ENCODE results near the gene TRAPPC4. TPM values are rescaled to one million over a fixed set of nuclear protein-coding genes. Genes with fewer than 3 reads are reported as not detected.
"Not testable (repeated sequence)": the region's sequence is repeated elsewhere in the genome, so short reads cannot be mapped to it uniquely, and the experiment has no call there.

Gene TRAPPC4
- total RNA-seq, 1 donor from 2014 or later = 49.7 TPM

GRCh38 chr11:119055901-119056300 is 37.3 kb downstream of the TRAPPC4 start:
- Histone ChIP-seq H3K4me3 (peak overlapping the region; percentile 94), H3K27me3 (ENCODE audit: low read depth) (no peaks in the 10 kb centered on the region), H3K4me1 (peaks cover 25% of the 10 kb centered on the region), H3K27ac (peak overlapping the region; percentile 90), H3K36me3 (peaks cover 49% of the 10 kb centered on the region), H3K9me3 (no peaks in the 10 kb centered on the region)
- TF ChIP-seq, protein P1, sequence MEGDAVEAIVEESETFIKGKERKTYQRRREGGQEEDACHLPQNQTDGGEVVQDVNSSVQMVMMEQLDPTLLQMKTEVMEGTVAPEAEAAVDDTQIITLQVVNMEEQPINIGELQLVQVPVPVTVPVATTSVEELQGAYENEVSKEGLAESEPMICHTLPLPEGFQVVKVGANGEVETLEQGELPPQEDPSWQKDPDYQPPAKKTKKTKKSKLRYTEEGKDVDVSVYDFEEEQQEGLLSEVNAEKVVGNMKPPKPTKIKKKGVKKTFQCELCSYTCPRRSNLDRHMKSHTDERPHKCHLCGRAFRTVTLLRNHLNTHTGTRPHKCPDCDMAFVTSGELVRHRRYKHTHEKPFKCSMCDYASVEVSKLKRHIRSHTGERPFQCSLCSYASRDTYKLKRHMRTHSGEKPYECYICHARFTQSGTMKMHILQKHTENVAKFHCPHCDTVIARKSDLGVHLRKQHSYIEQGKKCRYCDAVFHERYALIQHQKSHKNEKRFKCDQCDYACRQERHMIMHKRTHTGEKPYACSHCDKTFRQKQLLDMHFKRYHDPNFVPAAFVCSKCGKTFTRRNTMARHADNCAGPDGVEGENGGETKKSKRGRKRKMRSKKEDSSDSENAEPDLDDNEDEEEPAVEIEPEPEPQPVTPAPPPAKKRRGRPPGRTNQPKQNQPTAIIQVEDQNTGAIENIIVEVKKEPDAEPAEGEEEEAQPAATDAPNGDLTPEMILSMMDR (IDR thresholded peaks at IDR 0.05) = no peak
- intact Hi-C loops (cut with DNase I) = no loop called here
- DNase-seq (no peak), ATAC-seq (no peak)

DNA sequence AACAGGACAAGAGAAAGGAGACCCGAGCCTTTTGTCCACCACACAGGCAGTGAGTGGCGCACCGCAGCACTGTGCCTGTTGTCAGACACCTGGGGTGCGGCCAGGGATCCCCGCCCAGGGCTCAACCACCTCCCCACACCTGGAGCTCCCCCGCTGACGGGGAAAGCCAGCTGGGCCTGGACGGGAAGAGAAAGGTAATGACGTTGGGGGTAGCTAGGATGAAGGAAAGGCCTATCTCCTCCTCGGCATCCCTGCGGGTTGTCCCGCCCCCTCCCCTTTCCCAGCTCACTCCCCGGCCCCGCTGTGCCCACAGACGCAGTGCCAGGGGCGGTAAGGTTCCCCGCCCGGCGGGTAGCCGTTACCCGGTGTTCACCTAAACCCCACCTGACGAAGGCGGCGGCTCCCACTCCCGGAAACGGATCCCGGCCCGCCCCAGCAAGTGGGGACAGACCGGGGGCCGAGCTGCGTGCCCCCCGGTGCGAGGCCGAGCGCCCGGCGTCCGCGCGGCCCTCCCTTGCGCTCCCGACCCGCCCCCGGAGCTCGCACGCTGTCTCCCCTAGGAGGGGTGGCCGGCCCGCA is 37.9 kb downstream of the TRAPPC4 start:
- peaks cover 25% of the 10 kb centered on the region for H3K4me1 ChIP-seq
- ATAC-seq (peak; percentile 34 to 67), DNase-seq (peak; percentile 65)
- peak overlapping the region; percentile 94 for H3K4me3 ChIP-seq
- intact Hi-C loops (cut with DNase I) = no loop called here
- H3K9me3 ChIP-seq = no peaks in the 10 kb centered on the region
- TF ChIP-seq, protein P1 (IDR thresholded peaks at IDR 0.05) = peak; percentile 16
- H3K27me3 ChIP-seq (ENCODE audit: low read depth) = no peaks in the 10 kb centered on the region
- peak overlapping the region; percentile 90 for H3K27ac ChIP-seq
- peaks cover 48% of the 10 kb centered on the region for H3K36me3 ChIP-seq

GRCh38 chr11:119057000-119057769 is 38.6 kb downstream of the TRAPPC4 start, which contains the start of gene HYOU1:
HYOU1 (minus strand) TSS chr11:119057205; CDS start chr11:119056160, 1,045 bp downstream.
- peak; percentile 99 for ATAC-seq
- Histone ChIP-seq H3K9me3 (no peaks in the 10 kb centered on the region), H3K4me3 (peak within 1 kb of the TSS; percentile 94), H3K27me3 (ENCODE audit: low read depth) (no peaks in the 10 kb centered on the region), H3K4me1 (peaks cover 25% of the 10 kb centered on the region), H3K27ac (peak within 1 kb of the TSS; percentile 90), H3K36me3 (peaks cover 41% of the 10 kb centered on the region)
- peak; percentile 99 for DNase-seq
- intact Hi-C loops (cut with DNase I) = no loop called here
- TF ChIP-seq, protein P1 (IDR thresholded peaks at IDR 0.05) = peak; percentile 28

- DNase-seq; intact Hi-C loops (cut with DNase I); H3K4me3 ChIP-seq; H3K27ac ChIP-seq; ATAC-seq; H3K9me3 ChIP-seq; H3K27me3 ChIP-seq (ENCODE audit: low read depth): not testable (repeated sequence)
- peaks cover 25% of the 10 kb centered on the region for H3K4me1 ChIP-seq
- peaks cover 22% of the 10 kb centered on the region for H3K36me3 ChIP-seq
These were observed 40.6 kb downstream of the TRAPPC4 start for GRCh38 chr11:119059128-119059527.

DNA sequence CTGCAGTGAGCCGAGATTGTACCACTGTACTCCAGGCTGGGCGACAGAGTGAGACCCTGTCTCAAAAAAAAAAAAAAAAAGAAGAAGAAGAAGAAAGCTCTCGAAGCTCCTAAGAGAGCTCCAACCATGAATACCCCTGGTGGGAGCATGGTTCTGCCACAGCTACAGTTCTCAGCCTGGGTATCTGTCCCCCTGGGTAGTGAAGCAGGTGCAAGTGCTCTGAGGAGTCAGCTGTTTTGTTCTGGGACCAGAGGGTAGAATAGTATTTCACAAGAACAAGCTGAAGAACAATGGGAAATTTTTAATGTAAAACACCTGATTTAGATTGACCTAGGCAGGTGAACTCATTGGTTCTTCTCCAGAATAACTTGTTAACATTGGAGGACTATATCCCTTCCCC is 42.7 kb downstream of the TRAPPC4 start:
- intact Hi-C loops (cut with DNase I) = no loop called here
- Histone ChIP-seq H3K27me3 (ENCODE audit: low read depth) (no peaks in the 10 kb centered on the region), H3K4me1 (peaks cover 18% of the 10 kb centered on the region), H3K36me3 (peaks cover 8% of the 10 kb centered on the region), H3K4me3 (no peak overlapping the region), H3K9me3 (no peaks in the 10 kb centered on the region), H3K27ac (no peak overlapping the region)
- TF ChIP-seq, protein P1 (IDR thresholded peaks at IDR 0.05) = no peak
- ATAC-seq (no peak), DNase-seq (no peak)

GRCh38 chr11:119062779-119063178 is 44.2 kb downstream of the TRAPPC4 start:
- H3K9me3 ChIP-seq = no peaks in the 10 kb centered on the region
- H3K27me3 ChIP-seq (ENCODE audit: low read depth) = no peaks in the 10 kb centered on the region
- ATAC-seq (no peak), DNase-seq (no peak)
- no peak overlapping the region for H3K4me3 ChIP-seq
- H3K4me1 ChIP-seq = peaks cover 22% of the 10 kb centered on the region
- no peak overlapping the region for H3K27ac ChIP-seq
- intact Hi-C loops (cut with DNase I) = no loop called here
- TF ChIP-seq, protein P1 (IDR thresholded peaks at IDR 0.05) = no peak
- H3K36me3 ChIP-seq = peaks cover 8% of the 10 kb centered on the region
